ENCODE results near the gene RBMS3.

The RBMS3 gene

DNA sequence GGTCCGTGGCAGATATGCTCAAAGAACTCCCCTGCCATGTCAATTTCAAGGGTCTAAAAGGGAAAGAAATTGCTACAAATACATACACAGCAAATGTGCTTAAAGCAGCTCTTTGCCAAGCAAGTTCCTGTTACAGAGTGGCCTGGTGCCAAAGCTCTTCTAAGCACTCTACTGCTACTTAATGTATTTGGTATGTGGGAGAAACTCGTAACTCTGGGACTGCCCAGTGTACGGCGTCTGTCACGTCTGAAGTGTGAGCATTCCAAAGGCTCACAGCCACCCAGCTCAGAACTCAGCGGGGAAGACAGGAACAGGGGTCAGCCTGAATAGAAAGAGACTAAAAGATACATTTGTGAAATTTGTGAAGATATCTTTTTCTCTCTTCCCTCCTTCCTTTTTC lies 54.6 kb downstream of the RBMS3 start:
- no peak for TF ChIP-seq CTCF (IDR thresholded peaks at IDR 0.05)

- TF ChIP-seq CTCF (IDR thresholded peaks at IDR 0.05), result no peak
Observed at GRCh38 chr3:29335943-29336342, 55.1 kb downstream of the RBMS3 start.

DNA sequence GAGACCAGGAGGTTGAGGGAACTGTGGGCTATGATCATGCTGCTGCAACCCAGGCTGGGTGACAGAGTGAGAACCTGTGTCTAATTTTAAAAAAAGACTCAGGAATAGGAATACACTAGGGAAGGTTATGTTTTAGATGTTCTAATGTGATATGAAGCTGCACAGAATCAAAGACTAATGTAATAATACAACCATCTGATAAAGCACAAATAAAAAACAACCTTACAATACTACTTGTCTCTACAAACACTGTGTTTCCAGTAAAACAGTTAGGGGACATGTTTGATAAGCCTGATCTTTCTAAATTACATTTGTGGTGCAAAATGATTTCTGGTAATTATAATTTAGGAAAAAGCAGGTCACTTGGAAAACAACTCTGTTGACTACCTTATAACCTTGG lies 56.7 kb downstream of the RBMS3 start:
- no peak for TF ChIP-seq CTCF (IDR thresholded peaks at IDR 0.05)

- no peak for TF ChIP-seq CTCF (IDR thresholded peaks at IDR 0.05)
Observed at GRCh38 chr3:29338377-29338776, 57.5 kb downstream of the RBMS3 start.

DNA sequence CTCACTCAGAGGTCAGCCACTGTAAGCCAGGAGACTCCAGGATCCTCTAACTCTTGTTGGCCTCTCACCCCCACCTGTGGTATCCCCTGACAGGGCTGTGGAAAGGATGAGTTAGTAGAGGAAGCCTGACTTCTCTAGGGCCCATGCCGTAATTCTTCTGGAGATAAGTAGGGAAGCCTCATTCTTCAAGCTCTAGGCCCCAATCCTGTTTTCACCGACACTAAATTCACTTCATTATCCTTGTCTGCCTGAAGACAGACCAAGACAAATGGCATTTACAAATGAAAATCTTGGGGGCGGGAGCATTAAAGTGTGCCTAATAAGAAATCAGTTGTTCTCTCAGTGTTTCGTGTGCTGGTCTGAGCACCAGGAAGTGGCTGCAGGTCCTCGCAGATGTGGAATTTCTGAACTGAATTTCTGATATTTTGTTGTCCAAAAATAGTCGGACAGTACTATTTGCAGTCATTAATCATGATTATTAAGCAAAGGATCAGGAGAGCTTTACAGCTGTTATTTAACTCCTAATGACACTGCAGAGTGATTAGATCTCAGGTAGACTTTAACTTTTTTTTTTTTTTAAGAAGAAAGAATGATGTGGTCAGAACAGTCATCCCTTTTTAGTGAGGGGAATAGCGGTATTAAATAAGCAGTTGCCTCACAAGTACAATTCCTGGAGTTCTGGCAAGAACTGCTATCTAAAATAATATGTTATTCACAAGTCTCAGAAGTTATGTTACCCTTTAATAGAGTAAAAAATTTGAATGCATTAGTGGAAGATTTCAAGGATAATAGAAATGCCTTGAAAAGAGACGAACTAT lies 58.4 kb downstream of the RBMS3 start:
- TF ChIP-seq CTCF (IDR thresholded peaks at IDR 0.05), result no peak

- TF ChIP-seq CTCF (IDR thresholded peaks at IDR 0.05), result no peak
Observed at GRCh38 chr3:29344154-29344553, 63.3 kb downstream of the RBMS3 start.

GRCh38 chr3:29344935-29345334 lies 64.1 kb downstream of the RBMS3 start:
- TF ChIP-seq CTCF (IDR thresholded peaks at IDR 0.05), result no peak

Data from LNCAP (cell line).